CD4-positive, alpha-beta T cell treated with Interferon gamma for 1 hour (primary cell): ENCODE measurements around the gene ZNF438.

Experiments
- DNase-seq: peaks from one replicate; pipeline ENCODE4 v3.0.0-alpha.2; 2020

ZNF438 gene

DNA sequence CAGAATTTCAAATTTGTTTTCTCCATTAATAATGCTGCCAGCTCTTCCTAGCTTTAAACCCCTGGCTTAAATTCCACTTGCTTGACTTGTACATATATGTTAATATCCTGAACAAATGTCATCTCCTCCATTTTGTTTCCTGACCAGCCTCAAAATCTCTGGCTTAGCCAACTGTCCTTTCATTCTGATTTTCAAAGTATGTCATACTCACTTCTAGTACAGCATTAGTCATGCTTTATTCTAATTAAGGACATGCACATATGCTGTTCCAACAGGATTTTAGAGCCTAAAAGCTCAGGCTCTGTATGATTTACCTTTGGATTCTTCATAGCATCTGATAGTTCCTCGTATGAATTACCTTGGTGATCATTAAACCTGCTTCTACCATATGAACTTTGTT, 158.3 kb downstream of the ZNF438 start:
- no peak for DNase-seq

DNA sequence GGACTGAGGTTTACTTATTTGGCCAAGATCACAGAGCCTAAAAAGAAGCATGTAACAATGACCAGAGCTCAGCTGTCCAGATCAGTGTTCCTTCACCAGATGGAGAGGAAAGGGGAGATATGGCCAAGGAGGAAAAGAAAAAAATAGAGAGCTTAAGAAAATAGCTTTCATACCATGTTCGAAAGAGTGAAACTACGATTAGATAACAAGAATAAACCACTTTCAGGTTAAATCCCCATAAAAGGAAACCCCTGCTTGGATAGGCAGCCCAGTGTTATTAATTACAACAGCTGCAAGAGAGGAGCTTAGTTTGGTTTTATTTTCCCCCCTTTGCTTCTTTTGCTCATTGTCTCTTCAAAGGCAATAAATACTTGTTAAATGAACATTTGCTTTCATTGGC, 160.8 kb downstream of the ZNF438 start:
- no peak for DNase-seq

DNA sequence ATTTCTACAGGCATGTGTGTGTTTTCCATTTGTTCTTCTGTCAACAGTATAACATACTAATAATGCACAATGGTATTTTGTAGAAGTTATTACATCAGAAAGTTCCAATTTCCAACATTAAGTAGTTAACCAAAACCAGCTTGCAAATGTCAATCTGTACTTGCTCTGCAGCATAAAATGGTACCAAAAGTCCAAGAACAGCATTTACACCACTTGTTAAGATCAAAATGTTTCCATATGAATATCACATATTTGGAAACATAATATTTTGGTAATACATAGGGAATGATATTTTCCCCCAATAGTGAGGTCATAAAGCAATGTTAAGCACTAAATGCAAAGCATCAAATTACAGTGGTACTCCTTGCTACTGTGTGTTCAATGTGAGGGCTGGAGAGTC, 162.1 kb downstream of the ZNF438 start:
- no peak for DNase-seq

DNA sequence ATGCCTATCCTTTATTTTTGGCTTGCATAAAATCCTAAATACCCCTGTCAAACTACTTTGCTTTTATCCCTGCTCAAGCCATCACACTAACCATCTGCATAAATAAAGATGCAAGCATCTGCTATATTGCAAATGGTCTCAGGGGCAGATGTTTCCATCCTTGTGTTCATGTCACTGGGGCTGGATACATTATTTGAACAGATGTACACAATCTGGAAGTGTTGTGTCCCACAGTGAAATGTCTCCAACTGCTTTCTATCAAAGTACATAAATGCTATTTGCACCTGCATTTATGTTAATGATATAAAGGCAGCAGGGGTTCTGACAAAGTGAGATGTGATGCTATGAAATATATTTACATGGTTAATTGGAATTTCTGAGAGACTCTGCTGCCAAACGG, 163.1 kb downstream of the ZNF438 start:
- DNase-seq, result no peak

DNA sequence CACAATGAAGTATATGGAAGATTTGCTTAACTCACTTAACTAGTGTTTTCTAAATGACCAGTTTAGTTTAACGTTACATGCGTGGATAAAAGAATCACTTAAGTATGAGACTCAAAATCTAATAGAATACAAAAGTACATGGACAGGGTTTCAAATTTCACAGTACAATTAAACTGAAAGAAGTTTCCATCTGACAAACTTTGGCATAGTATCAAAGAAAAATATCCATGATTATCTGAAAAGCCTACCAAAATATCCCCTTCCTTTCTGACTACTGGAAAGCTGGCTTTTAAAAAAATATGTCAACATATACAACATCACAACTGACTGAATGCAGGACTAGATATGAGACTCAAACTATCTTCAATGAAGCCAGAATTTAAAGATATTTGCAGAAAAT, 164.8 kb downstream of the ZNF438 start:
- no peak for DNase-seq

DNA sequence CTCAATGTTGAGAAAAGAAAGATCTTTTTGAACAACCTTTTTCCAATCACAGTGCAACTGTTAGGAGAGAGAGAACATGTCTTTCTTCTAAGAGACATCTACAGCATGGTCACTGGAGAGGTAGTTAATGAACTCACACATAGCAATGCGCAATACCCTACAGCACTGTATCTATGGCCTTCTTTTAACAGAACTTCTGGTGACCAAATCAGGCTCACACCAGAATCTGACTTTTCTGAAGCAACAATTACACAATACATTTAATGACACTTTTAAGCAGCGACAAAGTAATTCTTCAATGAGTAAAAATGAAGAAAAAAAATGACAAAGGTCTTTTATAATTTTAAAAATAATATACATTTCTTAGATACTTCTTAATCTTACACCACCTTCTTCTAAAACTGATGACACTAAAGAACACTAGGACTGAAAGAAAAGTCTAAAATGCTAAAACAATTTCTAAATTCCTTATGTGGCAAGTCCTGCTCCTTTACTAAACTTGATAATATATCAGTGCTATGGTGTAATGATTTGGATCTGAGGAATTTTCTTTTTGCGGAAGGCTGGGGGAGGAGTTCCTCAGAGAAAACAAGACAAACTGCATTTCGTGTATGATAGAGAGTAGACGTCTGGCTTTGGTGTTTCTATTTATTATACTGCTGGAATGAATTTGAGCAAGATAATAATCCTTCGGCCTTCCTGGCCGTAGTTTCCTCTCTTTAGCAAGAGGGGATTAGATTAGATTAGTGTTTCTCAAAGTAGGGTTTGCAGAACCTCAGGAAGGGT, 166.3 kb downstream of the ZNF438 start:
- DNase-seq, result no peak

DNA sequence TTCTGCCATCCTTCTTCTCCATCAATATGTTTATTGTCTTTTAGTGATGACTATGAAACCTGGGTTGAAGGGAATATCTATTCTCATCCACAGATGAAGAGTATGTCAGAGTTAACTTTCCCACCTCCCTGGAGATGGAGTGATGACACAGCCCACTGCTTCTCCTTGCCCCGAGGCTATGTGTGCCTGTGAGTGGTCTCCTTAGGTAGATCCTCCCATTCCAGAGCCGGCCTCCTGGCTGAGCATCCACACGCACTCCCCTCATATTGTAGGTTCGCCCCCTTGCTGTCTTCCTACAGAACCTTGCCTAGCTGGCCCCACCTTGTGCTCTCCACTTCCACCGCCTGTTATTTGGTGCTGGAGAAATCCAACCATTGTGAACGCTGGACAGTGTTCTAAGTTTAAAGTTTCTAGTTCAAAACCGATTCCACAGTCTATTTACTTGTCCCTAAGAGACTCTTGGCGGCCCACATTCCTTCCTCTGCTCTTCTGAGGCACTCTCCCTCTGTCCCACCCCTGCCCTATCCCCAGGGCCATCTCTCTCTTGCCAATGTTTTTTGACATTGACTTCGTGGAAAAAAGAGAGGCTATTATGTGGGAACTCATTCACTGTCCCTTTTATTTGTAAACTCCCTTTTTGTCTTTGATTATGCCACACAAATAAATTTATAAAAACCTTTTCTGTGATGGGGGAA, 168.0 kb downstream of the ZNF438 start:
- DNase-seq, result no peak

DNA sequence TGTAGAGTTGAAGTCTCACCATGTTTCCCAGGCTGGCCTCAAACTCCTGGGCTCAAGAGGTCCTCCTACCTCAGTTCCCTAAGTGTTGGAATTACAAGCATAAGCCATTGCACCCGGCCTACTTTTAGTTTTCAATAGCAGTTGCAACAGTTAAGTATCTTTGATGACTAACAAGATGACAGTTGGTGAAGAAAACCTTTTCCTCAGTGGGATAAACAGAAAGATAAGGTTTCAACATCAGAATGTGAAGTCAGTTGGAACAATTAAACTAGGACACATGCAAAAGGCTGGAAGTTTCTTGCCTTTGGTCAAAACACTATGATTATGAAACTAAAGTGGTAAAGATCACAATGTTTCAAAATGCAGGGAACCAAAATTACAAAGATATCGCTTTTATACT, 169.2 kb downstream of the ZNF438 start:
- DNase-seq, result no peak

DNA sequence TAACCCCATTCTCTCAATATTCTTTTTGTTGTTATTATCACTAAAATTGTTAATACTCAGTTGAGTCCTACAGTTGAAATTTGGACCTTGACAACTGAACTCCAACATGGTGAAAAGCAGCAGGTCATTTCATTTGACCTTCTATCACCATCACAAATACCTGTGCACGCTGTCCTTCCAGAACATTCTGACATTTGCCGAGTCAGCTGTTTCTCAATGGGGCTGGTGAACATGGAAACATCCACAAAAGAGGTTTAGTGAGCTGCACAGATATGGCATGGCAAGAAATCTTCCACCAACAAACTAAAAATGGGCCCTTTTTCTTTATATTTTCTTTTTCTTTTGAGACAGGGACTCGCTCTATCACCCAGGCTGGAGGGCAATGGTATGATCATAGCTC, 169.7 kb downstream of the ZNF438 start:
- DNase-seq, result no peak

DNA sequence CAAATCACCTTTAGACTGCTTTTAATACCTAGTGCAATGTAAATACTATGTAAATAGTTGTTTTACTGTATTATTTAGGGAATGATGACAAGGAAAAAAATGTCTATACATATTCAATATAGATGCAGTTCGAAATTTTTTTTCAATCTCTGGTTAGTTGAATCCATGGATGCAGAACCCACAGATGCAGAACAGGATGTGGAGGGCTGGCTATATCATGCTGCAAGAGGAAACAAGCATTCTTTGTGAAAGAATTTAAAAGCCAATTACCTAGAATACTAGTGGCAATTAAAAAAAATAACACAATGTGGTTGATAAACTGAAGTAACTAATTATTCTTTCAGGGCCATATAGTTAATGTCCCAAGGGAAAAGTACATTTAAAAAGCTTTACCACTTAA, 170.4 kb downstream of the ZNF438 start:
- DNase-seq, result no peak

DNA sequence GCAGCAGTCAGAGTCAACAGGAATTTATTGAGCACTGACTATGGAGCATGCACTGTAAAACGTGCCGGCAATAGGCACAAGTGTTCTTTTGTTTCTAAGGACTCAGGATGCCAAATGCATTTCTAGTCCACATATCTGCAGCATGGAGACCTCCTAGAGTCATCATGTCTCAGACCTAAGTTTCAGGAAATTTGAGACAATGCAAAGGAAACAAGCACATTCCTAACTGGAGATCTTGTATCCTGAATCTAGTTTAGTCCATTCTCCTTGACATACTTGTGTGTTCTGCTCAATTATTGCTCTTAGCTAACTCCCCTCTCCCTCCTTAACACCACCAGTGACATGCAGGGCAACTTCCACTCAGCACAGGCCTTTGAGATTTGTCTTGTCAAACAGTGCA, 173.2 kb downstream of the ZNF438 start:
- DNase-seq, result no peak

DNA sequence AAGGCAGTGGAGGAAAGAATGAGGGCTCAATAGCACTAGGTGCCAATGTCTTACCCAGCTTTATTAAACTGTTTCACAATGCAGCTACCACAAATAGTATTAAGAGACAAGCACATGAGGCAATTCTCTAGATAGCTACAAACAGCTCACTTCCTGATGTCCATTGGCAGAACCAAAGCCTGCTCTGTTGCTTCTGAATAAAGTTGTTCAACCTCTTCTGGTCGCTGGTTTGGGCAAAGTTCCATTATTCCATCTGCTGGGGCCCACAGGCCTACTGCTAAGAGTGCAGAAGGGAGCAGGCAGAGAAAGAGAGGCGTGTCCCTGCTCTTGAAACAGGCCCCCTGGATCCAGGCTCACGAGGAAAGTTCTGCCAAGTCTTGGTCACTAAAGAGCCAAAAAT, 173.9 kb downstream of the ZNF438 start:
- DNase-seq, result no peak

DNA sequence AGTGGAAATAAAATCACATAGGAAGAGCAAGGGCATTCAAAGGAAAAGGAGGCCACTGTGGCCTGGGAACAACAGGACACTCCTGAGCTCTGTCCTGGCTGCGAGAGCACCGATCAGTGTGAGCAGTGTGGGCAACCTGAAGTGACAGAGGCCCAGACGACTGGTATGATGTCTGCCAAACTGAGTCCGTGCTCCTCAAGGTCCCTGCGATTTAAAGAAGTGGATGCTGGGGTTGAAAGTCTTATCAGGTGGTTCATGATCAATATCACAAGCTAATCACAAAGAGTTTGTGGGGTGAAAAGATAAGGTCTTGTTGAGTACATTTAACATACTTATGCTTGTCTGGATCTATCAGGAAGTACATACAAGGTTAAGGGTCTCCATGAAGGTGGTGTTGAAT, 176.5 kb downstream of the ZNF438 start:
- no peak for DNase-seq

DNA sequence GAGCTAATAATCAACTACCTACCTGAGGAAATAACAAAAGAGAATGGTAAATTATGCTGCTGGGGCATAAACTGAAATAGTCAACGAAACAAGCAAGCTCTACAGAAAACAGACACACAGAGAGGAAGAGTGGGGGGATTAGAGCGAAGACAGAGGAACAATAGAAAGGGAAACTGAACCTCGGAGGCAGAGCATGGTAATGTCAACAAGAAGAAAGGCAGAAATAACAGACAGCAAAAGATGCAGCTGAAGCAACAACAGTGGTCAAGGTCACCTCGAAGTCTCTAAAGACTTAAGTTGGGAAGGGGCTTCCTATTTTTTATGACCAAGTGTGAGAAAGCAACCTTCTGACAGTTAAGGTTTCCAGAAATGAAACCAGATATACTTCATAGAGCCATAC, 177.0 kb downstream of the ZNF438 start:
- DNase-seq, result no peak

DNA sequence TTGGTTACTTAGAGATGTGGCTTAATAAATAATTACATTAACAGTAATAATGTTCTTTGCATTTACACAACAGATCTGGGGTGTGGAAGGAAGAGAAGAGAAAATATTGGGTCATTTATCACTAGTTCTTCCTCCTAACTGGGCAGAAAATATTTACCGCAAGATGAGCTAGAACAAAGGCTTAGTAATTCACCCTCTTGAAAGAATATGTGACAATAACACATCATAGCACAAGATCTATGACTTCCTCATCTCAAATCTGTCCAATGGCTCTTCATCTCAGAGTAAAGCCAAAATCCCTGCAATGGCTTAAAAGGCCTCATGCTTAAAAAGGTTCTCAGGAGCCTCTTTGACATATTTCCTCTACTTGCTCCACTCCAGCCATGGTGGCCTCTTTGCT, 178.6 kb downstream of the ZNF438 start:
- DNase-seq, result no peak

DNA sequence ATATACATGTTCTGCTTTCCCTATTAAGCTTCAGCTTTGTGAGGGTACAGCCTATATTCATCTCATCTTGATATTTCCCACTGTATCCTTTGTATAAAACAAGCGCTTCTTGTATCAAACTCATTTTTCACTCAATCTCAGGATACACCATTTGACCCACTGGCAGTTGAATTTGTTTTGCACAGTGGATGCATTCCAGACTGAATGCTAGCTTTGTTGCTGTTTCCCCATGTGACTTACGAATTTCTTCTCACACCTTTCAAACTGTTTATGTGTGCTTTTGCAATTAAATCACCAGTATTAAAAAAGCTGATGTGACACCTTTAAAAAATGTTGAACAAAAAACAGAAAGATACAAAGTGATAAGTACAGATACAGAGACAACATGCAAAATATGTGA, 180.9 kb downstream of the ZNF438 start:
- DNase-seq, result no peak

DNA sequence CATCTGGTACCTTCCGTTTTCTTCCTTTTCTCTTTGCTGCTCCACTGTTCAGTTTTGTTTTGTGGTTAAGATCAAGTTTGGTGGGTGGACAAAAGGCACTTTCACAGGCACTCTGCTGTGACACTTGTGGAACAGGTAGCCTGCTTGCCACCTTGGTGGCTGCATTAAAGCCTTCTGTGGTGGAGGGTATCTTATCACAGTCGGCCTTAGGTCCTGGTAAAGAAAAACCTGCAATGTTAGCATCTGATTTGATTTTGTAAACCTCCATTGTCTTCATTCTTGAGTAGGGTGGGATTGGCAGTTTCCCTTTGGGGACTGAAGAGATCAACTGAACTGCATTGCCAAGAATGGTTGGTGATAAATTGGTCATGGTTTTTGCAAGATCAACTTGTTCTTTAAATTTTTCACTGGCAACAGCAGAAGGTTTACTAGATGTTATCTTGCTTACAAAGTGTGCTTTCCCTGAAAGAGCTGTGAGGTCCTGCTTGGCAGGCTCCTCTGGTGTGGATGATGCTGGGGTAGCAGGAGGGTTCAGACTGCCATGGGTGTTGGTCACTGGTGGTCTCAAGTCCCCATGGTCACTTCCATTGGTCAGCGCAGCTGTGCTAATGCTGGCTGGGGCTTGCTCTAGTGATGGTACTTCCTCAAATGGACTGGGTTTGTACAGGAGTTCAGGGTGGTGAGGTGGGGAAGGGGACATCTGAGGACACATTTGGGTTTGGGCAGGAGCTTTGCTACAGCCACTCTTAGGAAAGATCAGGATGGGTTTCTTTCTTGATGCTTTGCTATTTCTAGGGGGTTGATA, 182.2 kb downstream of the ZNF438 start:
- no peak for DNase-seq

DNA sequence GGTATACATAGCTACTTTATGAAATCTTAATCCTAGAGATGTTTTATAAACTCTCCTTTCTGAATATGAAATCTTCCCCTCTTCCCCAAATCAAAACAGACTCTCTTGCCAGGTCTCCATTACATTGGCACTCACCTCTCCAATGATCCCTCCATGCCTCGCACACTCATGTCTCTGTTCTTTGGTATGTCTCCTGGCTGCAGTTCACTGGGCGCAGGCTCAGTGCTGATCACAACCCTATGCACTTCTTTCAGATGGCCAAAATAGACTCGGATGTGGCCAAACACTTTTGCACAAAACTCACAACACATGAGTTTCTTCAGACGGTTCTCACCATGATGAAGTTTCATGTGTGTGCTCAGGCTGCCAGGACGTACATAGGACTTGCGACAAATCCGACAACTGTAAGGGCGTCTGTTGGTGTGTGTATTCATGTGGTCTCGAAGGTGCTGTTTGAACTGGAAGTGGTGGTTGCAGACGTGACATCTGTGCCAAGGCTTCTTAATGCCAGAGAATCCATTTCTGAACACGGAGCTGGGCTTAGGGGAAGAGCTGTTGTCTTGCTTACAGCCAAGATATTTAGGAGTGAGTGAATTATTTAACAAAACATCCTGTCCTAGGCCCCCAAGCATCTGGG, 183.2 kb downstream of the ZNF438 start:
- DNase-seq, result no peak

DNA sequence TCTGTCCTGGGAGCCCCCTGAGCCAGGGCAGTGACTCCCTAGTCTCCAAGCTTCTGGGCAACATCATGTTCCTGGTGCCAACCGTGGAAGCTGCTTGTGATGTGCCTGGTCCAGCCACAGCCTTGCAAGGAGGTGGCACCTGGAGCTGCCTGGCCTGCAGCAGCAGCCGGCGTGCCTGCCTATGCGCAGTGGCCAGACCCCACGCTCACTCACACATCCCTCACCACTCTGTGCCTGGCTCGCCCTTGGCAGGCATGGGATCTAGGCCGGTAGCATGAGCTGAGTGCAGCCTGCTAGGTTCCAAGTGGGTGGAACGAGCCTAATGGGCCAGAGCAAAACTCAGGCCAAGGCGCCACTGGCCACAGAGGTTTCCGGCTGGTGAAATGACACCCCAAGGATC, 184.0 kb downstream of the ZNF438 start:
- no peak for DNase-seq

DNA sequence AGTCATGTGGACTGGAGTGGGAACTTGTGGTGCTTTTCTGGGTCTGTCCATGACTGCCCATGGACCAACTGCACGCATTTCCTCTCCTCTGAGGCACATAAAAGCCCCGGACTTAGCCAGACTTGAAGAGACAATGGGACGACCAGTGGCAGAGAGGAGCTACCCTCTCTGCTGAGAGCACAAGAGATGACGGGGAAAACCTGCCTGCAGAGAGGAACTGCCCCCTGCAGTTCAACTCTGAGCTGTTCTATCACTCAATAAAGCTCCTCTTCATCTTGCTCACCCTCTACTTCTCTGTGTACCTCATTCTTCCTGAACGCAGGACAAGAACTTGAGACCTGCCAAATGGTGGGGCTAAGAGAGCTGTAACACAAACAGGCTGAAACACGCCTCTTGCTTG, 184.5 kb downstream of the ZNF438 start:
- DNase-seq, result no peak

DNA sequence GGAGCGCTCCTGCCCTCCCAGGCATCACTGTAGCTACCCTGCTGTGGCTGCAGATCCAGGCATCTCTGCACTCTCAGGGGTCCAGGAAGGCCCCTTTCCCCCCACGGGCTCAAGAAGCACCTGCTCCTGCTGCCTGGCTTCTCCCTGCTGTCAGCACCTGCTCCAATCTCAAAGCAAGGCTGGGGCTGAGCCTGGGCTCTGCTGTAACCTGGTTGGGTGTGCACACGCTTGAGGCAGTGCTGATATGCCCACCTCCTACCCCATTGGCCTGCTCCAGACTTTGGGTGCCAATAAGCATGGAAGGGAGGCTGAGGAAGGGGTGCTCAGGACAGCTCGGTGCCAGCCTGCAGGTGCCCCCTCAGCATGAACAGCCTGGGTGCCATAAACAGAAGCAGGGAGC, 185.0 kb downstream of the ZNF438 start:
- DNase-seq, result no peak

DNA sequence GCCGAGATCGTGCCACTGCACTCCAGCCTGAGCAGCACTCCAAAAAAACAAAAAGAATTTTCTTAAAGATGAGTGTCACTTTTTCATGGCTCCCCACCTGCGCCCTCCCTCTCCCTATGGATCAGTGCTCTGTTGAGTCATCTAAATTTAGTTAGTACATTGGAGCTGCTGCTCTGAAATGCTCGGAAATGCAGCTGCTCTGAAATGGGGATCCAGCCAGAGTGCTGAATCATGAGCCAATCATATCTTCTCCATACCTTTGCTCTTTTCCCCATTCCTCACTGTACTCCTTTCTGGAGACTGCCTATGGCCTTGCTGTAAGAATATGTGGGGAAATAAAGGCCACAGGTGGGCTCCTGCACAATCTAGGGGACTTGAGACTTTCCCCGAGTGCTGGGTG, 188.8 kb downstream of the ZNF438 start:
- DNase-seq, result no peak

DNA sequence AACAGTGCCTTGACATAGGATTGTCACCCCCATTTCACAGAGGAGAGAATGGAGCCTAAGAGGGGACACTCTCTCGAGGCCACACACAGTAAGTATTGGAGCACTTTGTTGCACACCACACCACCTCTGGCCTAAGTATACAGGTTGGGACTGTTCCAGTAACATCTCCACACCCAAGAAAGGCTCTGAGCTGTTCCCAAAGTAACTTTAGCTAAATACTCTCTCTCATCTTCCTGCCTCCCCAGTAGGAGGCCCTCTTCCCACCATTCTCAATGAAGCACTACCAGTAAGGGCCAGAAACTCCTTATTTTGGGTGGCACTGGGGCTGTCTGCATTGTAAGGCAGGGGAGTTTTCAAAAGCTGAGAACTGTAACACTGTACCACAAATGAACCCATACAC, 189.5 kb downstream of the ZNF438 start:
- DNase-seq, result no peak
